Mesothelial cell of epicardium (in vitro differentiated cells): ENCODE results near the gene SIX1. TPM values are rescaled to one million over a fixed set of nuclear protein-coding genes. Genes with fewer than 3 reads are reported as not detected.

Experiments used
- DNase-seq, 2 experiments: peaks; one replicate each; pipeline ENCODE4 v3.0.0; 2021; ENCODE audit warnings: low spot score in 2 of 2; ENCODE audit not compliant: unreplicated experiment in 2 of 2
- H3K27ac Mint-ChIP-seq: 2 replicates; pipeline ENCODE4 v1.8.0; 2021; ENCODE audit warnings: mixed read lengths
- H3K27me3 Mint-ChIP-seq: 2 replicates; pipeline ENCODE4 v1.8.0; 2021; ENCODE audit warnings: low read depth, mixed read lengths
- H3K36me3 Mint-ChIP-seq: 2 replicates; pipeline ENCODE4 v1.8.0; 2021; ENCODE audit warnings: mixed read lengths
- H3K4me1 Mint-ChIP-seq: 2 replicates; pipeline ENCODE4 v1.8.0; 2021; ENCODE audit warnings: mixed read lengths
- H3K4me3 Mint-ChIP-seq: 2 replicates; pipeline ENCODE4 v1.8.0; 2021; ENCODE audit warnings: mild to moderate bottlenecking, moderate library complexity, mixed read lengths
- H3K9me3 Mint-ChIP-seq: 2 replicates; pipeline ENCODE4 v1.8.0; 2021; ENCODE audit warnings: mixed read lengths
- total RNA-seq: library from RNA; stranded (reverse); gene quantifications from 3 replicates; pipeline ENCODE4 v1.2.1, GENCODE V29; 2021
- TF ChIP-seq, protein P1 (sequence below): fragments of 200-600 bp; sonication (generic); IDR thresholded peaks from one replicate; pipeline ENCODE4 v1.5.0; 2021; ENCODE audit warnings: antibody characterized with exemption; ENCODE audit not compliant: unreplicated experiment

SIX1 gene
- total RNA-seq, 1 donor from 2014 or later: 0.47 TPM

DNA sequence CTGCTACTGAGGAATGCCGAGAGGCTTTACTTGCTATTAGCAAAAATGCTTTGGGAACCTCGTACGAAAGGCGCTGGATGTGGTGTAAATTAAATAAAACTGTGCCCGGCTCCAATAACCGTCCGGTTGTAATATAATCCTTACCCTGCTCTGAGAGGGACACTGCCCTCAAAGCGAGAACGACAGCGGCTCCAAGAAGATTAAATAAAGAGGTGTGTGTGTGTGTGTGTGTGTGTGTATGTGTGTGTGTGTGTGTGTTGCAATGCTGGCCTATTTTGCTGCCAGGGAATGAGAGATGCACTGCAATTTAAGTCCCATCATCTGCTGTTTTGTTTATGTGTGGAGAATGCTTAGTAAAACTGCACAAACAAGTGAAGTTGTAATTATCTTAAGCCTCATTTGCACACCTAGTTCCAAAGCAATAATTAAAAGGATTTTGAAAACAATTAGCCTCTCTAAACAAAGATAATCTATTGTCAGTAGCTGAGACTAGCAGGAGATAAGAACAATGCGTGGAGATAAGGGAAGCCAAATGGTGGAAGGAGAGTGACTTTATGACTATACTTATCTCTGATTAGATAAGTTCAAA is 1.2 kb upstream of the SIX1 start:
- H3K9me3 Mint-ChIP-seq: no peaks in the 10 kb centered on the region
- peaks cover 47% of the 10 kb centered on the region for H3K4me1 Mint-ChIP-seq
- peak overlapping the region; percentile 56 for H3K4me3 Mint-ChIP-seq
- no peak overlapping the region for H3K27ac Mint-ChIP-seq
- DNase-seq: no peak
- no peaks in the 10 kb centered on the region for H3K36me3 Mint-ChIP-seq
- TF ChIP-seq, protein P1, sequence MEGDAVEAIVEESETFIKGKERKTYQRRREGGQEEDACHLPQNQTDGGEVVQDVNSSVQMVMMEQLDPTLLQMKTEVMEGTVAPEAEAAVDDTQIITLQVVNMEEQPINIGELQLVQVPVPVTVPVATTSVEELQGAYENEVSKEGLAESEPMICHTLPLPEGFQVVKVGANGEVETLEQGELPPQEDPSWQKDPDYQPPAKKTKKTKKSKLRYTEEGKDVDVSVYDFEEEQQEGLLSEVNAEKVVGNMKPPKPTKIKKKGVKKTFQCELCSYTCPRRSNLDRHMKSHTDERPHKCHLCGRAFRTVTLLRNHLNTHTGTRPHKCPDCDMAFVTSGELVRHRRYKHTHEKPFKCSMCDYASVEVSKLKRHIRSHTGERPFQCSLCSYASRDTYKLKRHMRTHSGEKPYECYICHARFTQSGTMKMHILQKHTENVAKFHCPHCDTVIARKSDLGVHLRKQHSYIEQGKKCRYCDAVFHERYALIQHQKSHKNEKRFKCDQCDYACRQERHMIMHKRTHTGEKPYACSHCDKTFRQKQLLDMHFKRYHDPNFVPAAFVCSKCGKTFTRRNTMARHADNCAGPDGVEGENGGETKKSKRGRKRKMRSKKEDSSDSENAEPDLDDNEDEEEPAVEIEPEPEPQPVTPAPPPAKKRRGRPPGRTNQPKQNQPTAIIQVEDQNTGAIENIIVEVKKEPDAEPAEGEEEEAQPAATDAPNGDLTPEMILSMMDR: no peak
- peaks cover 100% of the 10 kb centered on the region for H3K27me3 Mint-ChIP-seq

DNA sequence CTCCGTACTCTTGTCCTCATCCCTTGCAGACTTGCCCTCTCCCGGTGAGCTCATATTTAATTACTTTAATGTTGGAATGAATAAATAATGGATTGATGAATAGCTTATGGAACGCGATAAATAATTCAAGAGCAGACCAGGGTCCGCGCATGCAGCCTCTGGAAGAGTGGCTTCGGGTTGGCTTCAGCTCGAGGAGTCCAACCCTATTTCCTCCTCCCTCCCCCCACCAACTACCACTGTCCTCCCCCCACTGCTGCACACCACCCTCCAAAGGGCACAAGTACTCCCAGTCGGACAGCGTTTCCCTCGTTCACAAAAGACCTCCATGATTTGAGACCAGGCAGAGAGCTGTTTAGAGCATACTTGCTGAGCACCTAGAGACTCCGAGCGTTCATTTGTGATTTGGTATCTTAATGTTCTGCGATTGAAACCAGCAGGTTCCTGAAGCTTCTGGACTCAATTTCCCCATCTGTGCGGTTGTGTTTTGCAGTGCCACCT is 647 bp upstream of the SIX1 start:
- H3K27ac Mint-ChIP-seq: no peak overlapping the region
- H3K4me1 Mint-ChIP-seq: peaks cover 43% of the 10 kb centered on the region
- TF ChIP-seq, protein P1: no peak

DNA sequence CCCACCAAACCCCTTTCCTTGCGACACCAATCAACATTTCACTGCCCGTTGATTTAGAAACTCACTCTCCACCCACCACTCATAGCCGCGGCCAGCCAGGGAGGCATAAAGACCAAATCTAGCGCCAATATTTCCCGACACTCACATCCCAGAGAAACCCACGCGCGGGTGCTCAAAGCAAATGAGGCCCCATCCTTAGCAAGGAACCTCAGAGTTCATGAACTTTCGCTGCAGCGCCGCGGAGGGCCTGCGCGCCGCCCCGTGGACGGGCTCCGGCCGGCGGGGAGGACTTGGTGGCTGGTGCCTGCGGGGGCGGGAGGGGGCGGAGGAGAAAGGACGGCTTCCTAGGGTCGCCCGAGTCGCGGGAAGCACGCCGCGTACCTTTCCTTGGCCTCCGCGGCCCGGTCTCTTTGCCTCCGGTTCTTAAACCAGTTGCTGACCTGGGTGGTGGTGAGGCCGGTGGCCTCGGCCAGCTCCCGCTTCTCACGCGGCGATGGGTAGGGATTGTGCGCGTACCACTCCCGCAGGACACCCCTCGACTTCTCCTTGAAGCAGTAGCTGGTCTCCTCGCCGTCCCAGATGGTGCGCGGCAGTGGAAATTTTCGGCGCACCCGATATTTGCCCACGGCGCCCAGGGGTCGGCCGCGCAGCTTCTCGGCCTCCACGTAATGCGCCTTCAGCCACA is 886 bp downstream of the SIX1 start:
- no peak overlapping the region for H3K27ac Mint-ChIP-seq
- H3K27me3 Mint-ChIP-seq: peaks cover 100% of the 10 kb centered on the region
- H3K36me3 Mint-ChIP-seq: no peaks in the 10 kb centered on the region
- no peaks in the 10 kb centered on the region for H3K9me3 Mint-ChIP-seq
- peak overlapping the region; percentile 58 for H3K4me3 Mint-ChIP-seq
- peak in 1 of 2 experiments; percentile 48 for DNase-seq
- peaks cover 37% of the 10 kb centered on the region for H3K4me1 Mint-ChIP-seq
- TF ChIP-seq, protein P1: no peak

More for the DNA sequence above, 647 bp upstream of the SIX1 start:
- H3K9me3 Mint-ChIP-seq: no peaks in the 10 kb centered on the region
- no peaks in the 10 kb centered on the region for H3K36me3 Mint-ChIP-seq
- DNase-seq: no peak
- H3K4me3 Mint-ChIP-seq: peak overlapping the region; percentile 56
- H3K27me3 Mint-ChIP-seq: peaks cover 100% of the 10 kb centered on the region

DNA sequence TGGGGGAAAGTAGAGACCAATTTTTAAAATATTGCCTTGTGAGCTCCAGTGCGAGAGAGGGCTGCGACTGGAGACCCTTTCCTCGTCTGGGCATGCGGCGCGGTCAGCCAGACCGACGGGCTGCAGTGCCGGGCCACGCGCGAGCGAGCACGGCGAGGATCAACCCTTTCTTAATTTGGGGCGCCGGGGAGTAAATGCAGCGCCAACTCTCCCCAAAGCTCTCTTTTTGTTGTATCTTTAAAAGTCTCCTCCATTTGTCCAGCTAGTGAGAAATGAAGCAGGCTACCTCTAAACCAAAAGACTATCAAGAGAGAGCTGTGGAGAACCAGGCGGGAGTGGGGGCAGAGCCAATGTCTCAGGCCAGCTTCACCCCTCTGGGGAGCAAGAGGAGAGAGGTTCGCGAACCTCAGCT is 1.4 kb downstream of the SIX1 start:
- Mint-ChIP-seq H3K9me3 (no peaks in the 10 kb centered on the region), H3K27ac (no peak overlapping the region), H3K4me1 (peaks cover 33% of the 10 kb centered on the region), H3K4me3 (peak overlapping the region; percentile 58), H3K27me3 (peaks cover 100% of the 10 kb centered on the region), H3K36me3 (no peaks in the 10 kb centered on the region)
- no peak for DNase-seq
- TF ChIP-seq, protein P1: no peak

DNA sequence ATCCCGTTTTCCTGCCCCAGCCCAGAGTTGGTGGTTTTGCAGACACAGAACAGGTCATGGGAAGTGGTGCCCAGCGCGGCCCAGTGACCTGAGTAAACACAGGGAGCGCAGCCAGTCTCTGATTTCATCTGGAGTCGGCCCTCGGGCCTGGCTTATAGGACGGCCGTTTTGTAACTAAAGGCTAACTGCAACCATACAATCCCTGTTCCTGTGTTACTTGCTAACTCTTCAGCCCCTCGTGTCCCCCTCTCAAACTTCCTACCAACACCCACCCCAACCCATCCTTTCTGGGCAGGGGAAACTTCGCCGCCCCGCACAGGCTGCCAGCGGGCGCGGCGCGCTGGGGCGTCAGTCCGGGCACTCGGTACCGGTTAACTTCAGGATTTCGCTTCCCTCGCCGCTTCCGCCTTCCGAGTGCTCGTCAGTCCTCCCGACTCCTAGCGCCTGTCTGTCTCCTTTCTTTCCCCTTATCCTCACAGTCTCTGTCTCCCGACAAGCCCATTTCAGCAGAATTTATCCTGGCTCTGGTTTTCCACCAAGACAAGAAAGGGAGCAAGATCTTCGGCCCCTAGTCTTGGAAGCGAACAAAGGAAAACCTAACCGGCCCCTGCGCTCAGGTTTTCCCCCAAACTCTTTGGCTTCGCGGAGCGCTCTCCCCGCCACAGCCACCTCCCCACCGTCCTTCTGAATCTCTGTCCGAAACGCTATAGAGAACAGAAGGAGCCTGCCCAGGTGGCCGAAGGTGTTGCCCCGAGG is 2.0 kb downstream of the SIX1 start:
- TF ChIP-seq, protein P1: no peak
- no peaks in the 10 kb centered on the region for H3K36me3 Mint-ChIP-seq
- H3K4me3 Mint-ChIP-seq: peak overlapping the region; percentile 58
- DNase-seq: peak in 1 of 2 experiments; percentile 43
- peaks cover 100% of the 10 kb centered on the region for H3K27me3 Mint-ChIP-seq
- peaks cover 30% of the 10 kb centered on the region for H3K4me1 Mint-ChIP-seq
- no peaks in the 10 kb centered on the region for H3K9me3 Mint-ChIP-seq
- H3K27ac Mint-ChIP-seq: no peak overlapping the region
